Panc1 (cell line): Measurements from ENCODE around the gene TERB1. TPM values are rescaled to one million over a fixed set of nuclear protein-coding genes. Genes with fewer than 3 reads are reported as not detected.

Experiments
- ATAC-seq: fragments of 200-7000 bp; cut with Tn5 transposase; 2 replicates; pipeline ENCODE4 v1.9.1; 2020; ENCODE audit warnings: mild to moderate bottlenecking, moderate library complexity
- BruUV-seq: library from RNA; stranded (reverse); fragments of 400-500 nt; replicated peaks from 2 replicates; lab custom pipeline; 2021; lab: Mats Ljungman, UMichigan
- CTCF ChIA-PET: fragments of 300-600 bp; sonication (Branson Sonifier 250); formaldehyde crosslinking; loops from one replicate; lab custom pipeline; 2022; ENCODE audit warnings: antibody characterized with exemption; lab: Charles Lee
- POLR2A ChIA-PET: fragments of 300-600 bp; sonication (Branson Sonifier 250); formaldehyde crosslinking; loops from one replicate; lab custom pipeline; 2022; ENCODE audit warnings: antibody characterized with exemption; lab: Charles Lee
- DNase-seq: peaks from one replicate; pipeline ENCODE4 v3.0.0-alpha.2; 2010; ENCODE audit warnings: low read depth, low spot score
- H3K27ac ChIP-seq: 2 replicates; pipeline ENCODE4 v1.5.1; 2011; ENCODE audit warnings: mild to moderate bottlenecking, low read length, inconsistent platforms
- H3K27me3 ChIP-seq: fragments of 200-500 bp; sonication (Bioruptor generic); 2 replicates; pipeline ENCODE4 v1.6.0; 2014; ENCODE audit warnings: low read length, inconsistent platforms; ENCODE audit not compliant: control insufficient read depth, insufficient read depth
- H3K36me3 ChIP-seq: fragments of 200-500 bp; sonication (Bioruptor generic); 2 replicates; pipeline ENCODE4 v1.5.1; 2014; ENCODE audit warnings: inconsistent platforms, mild to moderate bottlenecking, low read length, moderate library complexity; ENCODE audit not compliant: control insufficient read depth, insufficient read depth
- H3K4me1 ChIP-seq: 2 replicates; pipeline ENCODE4 v1.5.1; 2011; ENCODE audit warnings: inconsistent platforms, mild to moderate bottlenecking, low read length, moderate library complexity; ENCODE audit not compliant: control insufficient read depth, insufficient read depth
- H3K4me3 ChIP-seq, 2 experiments: 2 replicates each; pipeline ENCODE4 v1.5.1; 2011 to 2012; ENCODE audit warnings: low read depth in 2 of 2, low read length in 2 of 2, mild to moderate bottlenecking in 2 of 2, inconsistent platforms in 1 of 2, moderate library complexity in 1 of 2
- H3K9me3 ChIP-seq: fragments of 200-500 bp; sonication (Bioruptor generic); 2 replicates; pipeline ENCODE4 v1.5.1; 2014; ENCODE audit warnings: low read depth, mild to moderate bottlenecking, inconsistent platforms, low read length, moderate library complexity; ENCODE audit not compliant: control insufficient read depth, insufficient read depth
- POLR2AphosphoS5 ChIP-seq: IDR thresholded peaks from 2 replicates; pipeline ENCODE4 v1.6.1; 2012; ENCODE audit warnings: mild to moderate bottlenecking, low read depth, low read length, moderate library complexity
- SIN3A ChIP-seq: IDR thresholded peaks from 2 replicates; pipeline ENCODE4 v1.6.1; 2012; ENCODE audit warnings: low read depth, mild to moderate bottlenecking, low read length, moderate library complexity, borderline replicate concordance; ENCODE audit not compliant: insufficient read depth
- TCF7L2 ChIP-seq: IDR thresholded peaks from 2 replicates; pipeline ENCODE4 v1.6.1; 2011; ENCODE audit warnings: mild to moderate bottlenecking, low read depth, low read length, inconsistent platforms
- in situ Hi-C: cut with HindIII; loops from 2 replicates; pipeline ENCODE4 v1.10.0; 2016; ENCODE audit warnings: low sequenced_read_pairs, low pct_unique_long_range_greater_than_20kb
- intact Hi-C: fragments of 100-400 bp; cut with micrococcal nuclease; formaldehyde crosslinking; loops from one replicate; pipeline ENCODE4 v1.10.0; 2022; ENCODE audit not compliant: unreplicated experiment
- total RNA-seq: library from RNA; stranded (reverse); gene quantifications from one replicate; pipeline ENCODE4 v1.2.1, GENCODE V29; 2021; ENCODE audit not compliant: unreplicated experiment
- TF ChIP-seq, protein P1 (sequence below), 2 experiments: IDR thresholded peaks; 2 replicates each; pipeline ENCODE4 v1.6.1; 2011 to 2012; ENCODE audit warnings: low read depth in 2 of 2, control low read depth in 1 of 2, low read length in 1 of 2, mild to moderate bottlenecking in 1 of 2, moderate library complexity in 1 of 2; ENCODE audit not compliant: insufficient read depth in 1 of 2
- TF ChIP-seq, protein P2 (sequence below): fragments of 450-650 bp; IDR thresholded peaks from 2 replicates; pipeline ENCODE4 v1.5.1; 2017; ENCODE audit warnings: mild to moderate bottlenecking

Gene TERB1
- total RNA-seq, 1 experiment from 2014 or later = not detected

DNA sequence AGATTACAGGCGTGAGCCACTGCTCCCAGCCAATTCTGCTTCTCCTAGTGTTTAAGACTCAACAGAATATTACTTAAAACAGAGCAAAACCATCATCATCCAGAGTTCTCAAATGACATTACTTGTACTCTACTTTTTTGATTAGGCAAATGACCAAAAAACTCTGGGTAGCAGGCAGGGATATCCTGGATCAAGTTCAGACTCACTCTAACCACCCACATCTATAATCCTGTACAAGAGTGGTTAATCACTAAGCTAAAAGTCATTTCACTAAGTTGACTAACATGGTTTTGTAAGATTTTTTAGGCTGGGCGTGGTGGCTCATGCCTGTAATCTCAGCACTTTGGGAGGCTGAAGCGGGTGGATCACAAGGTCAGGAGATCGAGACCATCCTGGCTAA, 22.6 kb upstream of the TERB1 start:
- H3K4me3 ChIP-seq = no peak overlapping the region
- DNase-seq (no peak), ATAC-seq (no peak)
- no TSS peak for BruUV-seq
- no peaks in the 10 kb centered on the region for H3K27me3 ChIP-seq
- in situ Hi-C loops (no loop called here), intact Hi-C loops (no loop called here)
- ChIA-PET CTCF (no interaction called here), POLR2A (no interaction called here)
- H3K9me3 ChIP-seq = no peaks in the 10 kb centered on the region
- H3K36me3 ChIP-seq = peaks cover 14% of the 10 kb centered on the region
- TF ChIP-seq POLR2AphosphoS5 = no peak
- TF ChIP-seq SIN3A = no peak
- TF ChIP-seq, protein P1, sequence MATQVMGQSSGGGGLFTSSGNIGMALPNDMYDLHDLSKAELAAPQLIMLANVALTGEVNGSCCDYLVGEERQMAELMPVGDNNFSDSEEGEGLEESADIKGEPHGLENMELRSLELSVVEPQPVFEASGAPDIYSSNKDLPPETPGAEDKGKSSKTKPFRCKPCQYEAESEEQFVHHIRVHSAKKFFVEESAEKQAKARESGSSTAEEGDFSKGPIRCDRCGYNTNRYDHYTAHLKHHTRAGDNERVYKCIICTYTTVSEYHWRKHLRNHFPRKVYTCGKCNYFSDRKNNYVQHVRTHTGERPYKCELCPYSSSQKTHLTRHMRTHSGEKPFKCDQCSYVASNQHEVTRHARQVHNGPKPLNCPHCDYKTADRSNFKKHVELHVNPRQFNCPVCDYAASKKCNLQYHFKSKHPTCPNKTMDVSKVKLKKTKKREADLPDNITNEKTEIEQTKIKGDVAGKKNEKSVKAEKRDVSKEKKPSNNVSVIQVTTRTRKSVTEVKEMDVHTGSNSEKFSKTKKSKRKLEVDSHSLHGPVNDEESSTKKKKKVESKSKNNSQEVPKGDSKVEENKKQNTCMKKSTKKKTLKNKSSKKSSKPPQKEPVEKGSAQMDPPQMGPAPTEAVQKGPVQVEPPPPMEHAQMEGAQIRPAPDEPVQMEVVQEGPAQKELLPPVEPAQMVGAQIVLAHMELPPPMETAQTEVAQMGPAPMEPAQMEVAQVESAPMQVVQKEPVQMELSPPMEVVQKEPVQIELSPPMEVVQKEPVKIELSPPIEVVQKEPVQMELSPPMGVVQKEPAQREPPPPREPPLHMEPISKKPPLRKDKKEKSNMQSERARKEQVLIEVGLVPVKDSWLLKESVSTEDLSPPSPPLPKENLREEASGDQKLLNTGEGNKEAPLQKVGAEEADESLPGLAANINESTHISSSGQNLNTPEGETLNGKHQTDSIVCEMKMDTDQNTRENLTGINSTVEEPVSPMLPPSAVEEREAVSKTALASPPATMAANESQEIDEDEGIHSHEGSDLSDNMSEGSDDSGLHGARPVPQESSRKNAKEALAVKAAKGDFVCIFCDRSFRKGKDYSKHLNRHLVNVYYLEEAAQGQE (IDR thresholded peaks at IDR 0.05; ENCODE audit: insufficient read depth in 1 of 2, low read depth in 2 of 2, low read length in 1 of 2) = no peak
- TF ChIP-seq, protein P2, sequence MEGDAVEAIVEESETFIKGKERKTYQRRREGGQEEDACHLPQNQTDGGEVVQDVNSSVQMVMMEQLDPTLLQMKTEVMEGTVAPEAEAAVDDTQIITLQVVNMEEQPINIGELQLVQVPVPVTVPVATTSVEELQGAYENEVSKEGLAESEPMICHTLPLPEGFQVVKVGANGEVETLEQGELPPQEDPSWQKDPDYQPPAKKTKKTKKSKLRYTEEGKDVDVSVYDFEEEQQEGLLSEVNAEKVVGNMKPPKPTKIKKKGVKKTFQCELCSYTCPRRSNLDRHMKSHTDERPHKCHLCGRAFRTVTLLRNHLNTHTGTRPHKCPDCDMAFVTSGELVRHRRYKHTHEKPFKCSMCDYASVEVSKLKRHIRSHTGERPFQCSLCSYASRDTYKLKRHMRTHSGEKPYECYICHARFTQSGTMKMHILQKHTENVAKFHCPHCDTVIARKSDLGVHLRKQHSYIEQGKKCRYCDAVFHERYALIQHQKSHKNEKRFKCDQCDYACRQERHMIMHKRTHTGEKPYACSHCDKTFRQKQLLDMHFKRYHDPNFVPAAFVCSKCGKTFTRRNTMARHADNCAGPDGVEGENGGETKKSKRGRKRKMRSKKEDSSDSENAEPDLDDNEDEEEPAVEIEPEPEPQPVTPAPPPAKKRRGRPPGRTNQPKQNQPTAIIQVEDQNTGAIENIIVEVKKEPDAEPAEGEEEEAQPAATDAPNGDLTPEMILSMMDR = no peak
- no peak for TF ChIP-seq TCF7L2
- H3K4me1 ChIP-seq = no peaks in the 10 kb centered on the region
- no peak overlapping the region for H3K27ac ChIP-seq

DNA sequence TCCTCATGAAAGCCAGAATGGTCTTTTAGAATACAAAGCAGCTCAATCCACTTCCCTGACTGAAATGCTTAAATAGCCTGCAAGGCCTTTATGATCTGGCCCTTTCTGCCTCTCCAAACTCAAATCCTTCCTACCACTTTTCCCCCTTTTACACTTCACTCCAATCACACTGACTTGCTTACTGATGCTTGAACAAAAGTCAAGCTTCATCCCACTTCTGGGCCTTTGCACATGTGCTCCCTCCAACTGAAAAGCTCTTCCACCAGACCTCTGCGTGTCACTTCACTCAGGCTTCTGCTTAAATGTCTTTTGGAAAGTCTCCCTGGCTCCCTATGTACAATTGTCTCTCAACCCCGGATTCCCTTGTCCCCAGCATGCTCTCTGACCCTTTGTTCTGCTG, 13.3 kb upstream of the TERB1 start:
- no TSS peak for BruUV-seq
- Histone ChIP-seq H3K27me3 (no peaks in the 10 kb centered on the region), H3K4me3 (no peak overlapping the region), H3K9me3 (no peaks in the 10 kb centered on the region), H3K36me3 (peaks cover 24% of the 10 kb centered on the region), H3K27ac (no peak overlapping the region), H3K4me1 (no peaks in the 10 kb centered on the region)
- ChIA-PET CTCF (no interaction called here), POLR2A (no interaction called here)
- TF ChIP-seq POLR2AphosphoS5 (no peak), TCF7L2 (no peak), SIN3A (no peak)
- TF ChIP-seq, protein P1 (IDR thresholded peaks at IDR 0.05; ENCODE audit: insufficient read depth in 1 of 2, low read depth in 2 of 2, low read length in 1 of 2) = no peak
- TF ChIP-seq, protein P2 = no peak
- intact Hi-C loops = no loop called here
- no peak for DNase-seq
- no peak for ATAC-seq
- in situ Hi-C loops = no loop called here
